Cardiac fibroblast (primary cell): ENCODE data around the gene STING1.

ENCODE experiments used
- DNase-seq, 2 donors: peaks; one replicate each; pipeline versions ENCODE4 v3.0.0 to v3.0.0-alpha.2; 2010; ENCODE audit warnings: low read depth in 2 of 2
- H3K4me3 ChIP-seq, 2 donors: replicated peaks in 1 of 2; 1 replicate in 1 of 2; 2 replicates in 1 of 2; pipeline ENCODE4 v1.5.1; 2011; ENCODE audit warnings: low read depth in 2 of 2, low read length in 2 of 2, mild to moderate bottlenecking in 2 of 2, moderate library complexity in 1 of 2
- CTCF ChIP-seq: IDR thresholded peaks from one replicate; pipeline ENCODE4 v1.5.1; 2011; ENCODE audit warnings: low read depth, mild to moderate bottlenecking, low read length, inconsistent platforms

The STING1 gene

GRCh38 chr5:139468421-139468931, 14.1 kb downstream of the STING1 start:
- no peak for TF ChIP-seq CTCF
- no peak overlapping the region for H3K4me3 ChIP-seq
- no peak for DNase-seq

- TF ChIP-seq CTCF, result no peak
- peak; percentile 45 to 70 for DNase-seq
- peak within 1 kb of the TSS; percentile 29 to 37 for H3K4me3 ChIP-seq
Observed at GRCh38 chr5:139462586-139463276, 19.8 kb downstream of the STING1 start, which contains the start of gene ECSCR. TSS of gene ECSCR (minus strand) at chr5:139462743. CDS start at chr5:139462670, 73 bp downstream.

GRCh38 chr5:139461698-139462097, 20.9 kb downstream of the STING1 start:
- peak overlapping the region in 1 of 2 donors; percentile 37 for H3K4me3 ChIP-seq
- TF ChIP-seq CTCF, result no peak
- DNase-seq, result peak; percentile 67 to 75

GRCh38 chr5:139461176-139461575, 21.4 kb downstream of the STING1 start:
- DNase-seq, result no peak
- no peak for TF ChIP-seq CTCF
- peak overlapping the region in 1 of 2 donors; percentile 24 for H3K4me3 ChIP-seq

GRCh38 chr5:139460455-139460854, 22.1 kb downstream of the STING1 start:
- H3K4me3 ChIP-seq, result no peak overlapping the region
- DNase-seq, result no peak
- TF ChIP-seq CTCF, result no peak

- DNase-seq, result peak in 1 of 2 donors; percentile 34
- H3K4me3 ChIP-seq, result no peak overlapping the region
- no peak for TF ChIP-seq CTCF
Observed at GRCh38 chr5:139459451-139459934, 23.1 kb downstream of the STING1 start.
